HFFc6 (cell line): Measurements from ENCODE around the gene KIF23. TPM values are rescaled to one million over a fixed set of nuclear protein-coding genes. Genes with fewer than 3 reads are reported as not detected.
A peak's percentile ranks its signal among the peaks of the same experiment; 100 is the strongest.

Experiments
- DNase-seq: peaks from one replicate; pipeline ENCODE4 v3.0.0-alpha.2; 2018
- H3K27ac Mint-ChIP-seq: 2 replicates; pipeline ENCODE4 v1.8.0; 2020; ENCODE audit warnings: mild to moderate bottlenecking, mixed read lengths
- H3K27me3 Mint-ChIP-seq: 2 replicates; pipeline ENCODE4 v1.8.0; 2021; ENCODE audit warnings: mild to moderate bottlenecking, moderate library complexity, mixed read lengths; ENCODE audit not compliant: insufficient read depth
- H3K36me3 Mint-ChIP-seq: 2 replicates; pipeline ENCODE4 v1.8.0; 2021; ENCODE audit warnings: low read depth, mixed read lengths
- H3K4me1 Mint-ChIP-seq: 2 replicates; pipeline ENCODE4 v1.8.0; 2020; ENCODE audit warnings: low read depth, mixed read lengths
- H3K4me3 Mint-ChIP-seq: 2 replicates; pipeline ENCODE4 v1.8.0; 2020; ENCODE audit warnings: mild to moderate bottlenecking, moderate library complexity, mixed read lengths
- H3K9me3 Mint-ChIP-seq: 2 replicates; pipeline ENCODE4 v1.8.0; 2020; ENCODE audit warnings: mild to moderate bottlenecking, mixed read lengths
- total RNA-seq, 6 experiments: library from RNA; stranded (reverse); fragmentation: NEBNext Ultra II Directional; extraction: Animal tissue kit (Norgen Biotek cat#: 25700); gene quantifications; 2 replicates in 1 of 6; 3 replicates in 5 of 6; pipeline ENCODE4 v1.2.3, GENCODE V29; 2021
- TF ChIP-seq, protein P1 (sequence below): fragments of 200-600 bp; sonication (generic); IDR thresholded peaks from 2 replicates; pipeline ENCODE4 v1.5.0; 2021; ENCODE audit warnings: antibody characterized with exemption, mild to moderate bottlenecking

Gene KIF23
- total RNA-seq, 6 experiments from 2014 or later, result 37.0 to 74.7 (median 64.6) TPM

- Mint-ChIP-seq H3K27me3 (no peaks in the 10 kb centered on the region), H3K36me3 (peaks cover 42% of the 10 kb centered on the region), H3K9me3 (no peaks in the 10 kb centered on the region), H3K4me1 (peaks cover 41% of the 10 kb centered on the region), H3K4me3 (no peak overlapping the region), H3K27ac (no peak overlapping the region)
- TF ChIP-seq, protein P1, sequence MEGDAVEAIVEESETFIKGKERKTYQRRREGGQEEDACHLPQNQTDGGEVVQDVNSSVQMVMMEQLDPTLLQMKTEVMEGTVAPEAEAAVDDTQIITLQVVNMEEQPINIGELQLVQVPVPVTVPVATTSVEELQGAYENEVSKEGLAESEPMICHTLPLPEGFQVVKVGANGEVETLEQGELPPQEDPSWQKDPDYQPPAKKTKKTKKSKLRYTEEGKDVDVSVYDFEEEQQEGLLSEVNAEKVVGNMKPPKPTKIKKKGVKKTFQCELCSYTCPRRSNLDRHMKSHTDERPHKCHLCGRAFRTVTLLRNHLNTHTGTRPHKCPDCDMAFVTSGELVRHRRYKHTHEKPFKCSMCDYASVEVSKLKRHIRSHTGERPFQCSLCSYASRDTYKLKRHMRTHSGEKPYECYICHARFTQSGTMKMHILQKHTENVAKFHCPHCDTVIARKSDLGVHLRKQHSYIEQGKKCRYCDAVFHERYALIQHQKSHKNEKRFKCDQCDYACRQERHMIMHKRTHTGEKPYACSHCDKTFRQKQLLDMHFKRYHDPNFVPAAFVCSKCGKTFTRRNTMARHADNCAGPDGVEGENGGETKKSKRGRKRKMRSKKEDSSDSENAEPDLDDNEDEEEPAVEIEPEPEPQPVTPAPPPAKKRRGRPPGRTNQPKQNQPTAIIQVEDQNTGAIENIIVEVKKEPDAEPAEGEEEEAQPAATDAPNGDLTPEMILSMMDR, result no peak
- no peak for DNase-seq
Observed at GRCh38 chr15:69424001-69424400, 9.9 kb downstream of the KIF23 start.

DNA sequence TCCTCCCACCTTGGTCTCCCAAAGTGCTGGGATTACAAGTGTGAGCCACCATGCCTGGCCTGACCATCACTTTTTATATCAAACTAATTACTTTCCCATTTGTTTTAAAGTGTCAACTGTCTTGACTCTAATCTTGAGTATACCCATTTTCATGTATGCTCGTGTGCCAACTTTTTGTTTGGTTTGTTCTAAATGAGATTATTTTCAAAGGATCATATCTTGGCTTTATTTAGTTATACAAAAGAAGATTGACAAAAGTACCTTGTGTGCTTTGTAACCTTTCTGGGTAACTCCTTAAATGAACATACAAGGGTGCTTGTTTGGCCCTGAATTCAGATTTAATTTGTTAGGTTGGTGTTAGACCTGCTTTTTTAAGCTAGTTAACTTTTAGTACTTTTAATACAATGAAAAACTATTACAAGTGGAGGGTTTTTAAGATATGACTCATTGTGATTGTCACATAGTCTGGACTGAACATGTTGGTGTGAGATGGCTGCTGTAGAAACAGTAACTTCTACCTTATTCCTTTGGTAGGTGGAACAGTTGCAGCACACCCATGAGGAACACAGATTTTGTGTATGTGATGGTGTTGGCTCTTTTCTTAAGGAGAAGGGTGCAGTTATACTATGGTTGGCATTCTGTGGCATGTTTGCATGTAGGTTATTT is 10.7 kb downstream of the KIF23 start:
- H3K27ac Mint-ChIP-seq, result peak overlapping the region; percentile 58; the same call in 1 of the 2 replicates
- no peaks in the 10 kb centered on the region for H3K9me3 Mint-ChIP-seq
- H3K36me3 Mint-ChIP-seq, result peaks cover 36% of the 10 kb centered on the region
- DNase-seq, result peak; percentile 27
- peaks cover 34% of the 10 kb centered on the region for H3K4me1 Mint-ChIP-seq
- H3K27me3 Mint-ChIP-seq, result no peaks in the 10 kb centered on the region
- peak overlapping the region; percentile 20; the same call in 1 of the 2 replicates for H3K4me3 Mint-ChIP-seq
- TF ChIP-seq, protein P1, result no peak

- peaks cover 51% of the 10 kb centered on the region for H3K36me3 Mint-ChIP-seq
- TF ChIP-seq, protein P1, result no peak
- peaks cover 15% of the 10 kb centered on the region for H3K4me1 Mint-ChIP-seq
Observed at GRCh38 chr15:69433831-69434230, 19.7 kb downstream of the KIF23 start.

DNA sequence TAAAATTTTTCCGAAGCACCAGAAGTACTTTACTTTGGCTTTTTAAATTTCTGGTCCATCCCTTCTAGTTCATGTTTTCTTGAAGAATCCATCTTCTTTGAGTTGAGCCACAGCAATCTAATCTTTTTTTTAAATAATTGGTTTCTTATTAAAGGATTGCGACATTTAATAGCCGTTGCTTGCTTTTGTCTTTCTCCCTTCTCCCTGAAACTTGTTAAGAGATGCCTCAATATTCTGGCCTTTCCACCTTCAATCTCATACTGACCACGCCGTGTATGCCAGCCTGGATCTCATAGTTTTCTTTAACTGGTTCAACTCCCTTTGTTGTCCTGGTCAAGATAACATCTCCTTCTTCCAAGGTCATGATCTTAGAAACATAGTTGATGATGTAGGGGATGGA is 20.1 kb downstream of the KIF23 start:
- no peak for DNase-seq
- TF ChIP-seq, protein P1, result no peak
- Mint-ChIP-seq H3K27me3 (no peaks in the 10 kb centered on the region; the same call in 1 of the 2 replicates), H3K9me3 (no peaks in the 10 kb centered on the region), H3K4me3 (no peak overlapping the region), H3K4me1 (peaks cover 15% of the 10 kb centered on the region), H3K36me3 (peaks cover 48% of the 10 kb centered on the region), H3K27ac (peak overlapping the region; percentile 0; the same call in 1 of the 2 replicates)

More at GRCh38 chr15:69433831-69434230, 19.7 kb downstream of the KIF23 start:
- Mint-ChIP-seq H3K27ac (0 out of 2 replicates have a peak overlapping the region, but pooled peaks have one; percentile 0), H3K4me3 (no peak overlapping the region), H3K9me3 (no peaks in the 10 kb centered on the region), H3K27me3 (no peaks in the 10 kb centered on the region; the same call in 1 of the 2 replicates)
- no peak for DNase-seq

DNA sequence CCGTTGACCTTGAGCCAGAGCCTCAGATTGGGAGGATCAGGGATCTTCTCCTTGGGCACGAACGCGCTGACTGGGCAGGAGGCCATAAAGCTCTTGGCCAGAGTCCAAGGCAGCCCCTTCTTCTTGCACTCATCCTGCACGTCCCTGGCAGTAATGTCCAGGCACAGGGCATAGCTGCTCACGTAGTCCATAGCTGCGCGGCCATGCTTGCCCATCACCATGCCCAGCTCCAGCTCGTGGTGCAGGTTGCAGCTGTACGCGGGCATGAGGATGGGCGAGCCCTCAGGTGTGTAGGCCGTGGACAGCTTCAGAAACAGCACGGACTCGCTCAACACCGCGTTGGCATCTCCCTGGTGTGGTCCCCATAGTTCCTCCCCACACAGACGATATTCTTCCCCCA is 20.5 kb downstream of the KIF23 start:
- TF ChIP-seq, protein P1, result no peak
- Mint-ChIP-seq H3K36me3 (peaks cover 52% of the 10 kb centered on the region), H3K4me3 (no peak overlapping the region), H3K27me3 (no peaks in the 10 kb centered on the region; the same call in 1 of the 2 replicates), H3K4me1 (peaks cover 15% of the 10 kb centered on the region), H3K9me3 (no peaks in the 10 kb centered on the region), H3K27ac (peak overlapping the region; percentile 0; the same call in 1 of the 2 replicates)
- DNase-seq, result no peak
